ENCODE results near the gene HOXB6.

GRCh38 chr17:48606892-48607614 is 2.3 kb upstream of the HOXB6 start:
- TF ChIP-seq, protein P1, sequence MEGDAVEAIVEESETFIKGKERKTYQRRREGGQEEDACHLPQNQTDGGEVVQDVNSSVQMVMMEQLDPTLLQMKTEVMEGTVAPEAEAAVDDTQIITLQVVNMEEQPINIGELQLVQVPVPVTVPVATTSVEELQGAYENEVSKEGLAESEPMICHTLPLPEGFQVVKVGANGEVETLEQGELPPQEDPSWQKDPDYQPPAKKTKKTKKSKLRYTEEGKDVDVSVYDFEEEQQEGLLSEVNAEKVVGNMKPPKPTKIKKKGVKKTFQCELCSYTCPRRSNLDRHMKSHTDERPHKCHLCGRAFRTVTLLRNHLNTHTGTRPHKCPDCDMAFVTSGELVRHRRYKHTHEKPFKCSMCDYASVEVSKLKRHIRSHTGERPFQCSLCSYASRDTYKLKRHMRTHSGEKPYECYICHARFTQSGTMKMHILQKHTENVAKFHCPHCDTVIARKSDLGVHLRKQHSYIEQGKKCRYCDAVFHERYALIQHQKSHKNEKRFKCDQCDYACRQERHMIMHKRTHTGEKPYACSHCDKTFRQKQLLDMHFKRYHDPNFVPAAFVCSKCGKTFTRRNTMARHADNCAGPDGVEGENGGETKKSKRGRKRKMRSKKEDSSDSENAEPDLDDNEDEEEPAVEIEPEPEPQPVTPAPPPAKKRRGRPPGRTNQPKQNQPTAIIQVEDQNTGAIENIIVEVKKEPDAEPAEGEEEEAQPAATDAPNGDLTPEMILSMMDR (IDR thresholded peaks at IDR 0.05), result no peak
- no peak for TF ChIP-seq POLR2A (IDR thresholded peaks at IDR 0.05)
